IPS DF 19.7 (cell line): ENCODE results near the gene WWC1.
"Not testable (repeated sequence)": the region's sequence is repeated elsewhere in the genome, so short reads cannot be mapped to it uniquely, and the experiment has no call there.

ENCODE experiments used
- DNase-seq: peaks from one replicate; pipeline ENCODE4 v3.0.0-alpha.2; 2013; ENCODE audit warnings: low read depth, low spot score

WWC1 gene

DNA sequence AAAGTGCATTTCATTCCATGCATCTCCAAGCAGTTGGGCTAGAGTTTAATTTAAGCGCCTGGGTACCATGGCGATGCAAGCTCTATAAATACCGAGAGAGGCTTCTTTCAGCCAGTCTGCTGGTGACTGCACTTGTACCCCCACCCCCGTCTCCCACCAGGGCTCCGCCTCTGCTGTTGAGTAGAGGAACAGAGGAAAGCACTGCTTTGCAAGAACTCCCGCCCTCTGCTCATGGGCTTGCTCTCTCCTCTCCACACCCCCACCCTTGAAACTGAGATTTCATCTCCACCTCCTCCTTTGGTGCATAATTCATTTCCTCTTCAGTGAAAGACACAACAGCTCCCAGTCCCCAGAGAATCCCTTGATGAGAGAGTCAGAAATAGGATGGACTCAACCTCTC lies 5.1 kb upstream of the WWC1 start:
- no peak for DNase-seq

GRCh38 chr5:168286863-168287262 lies 4.6 kb upstream of the WWC1 start:
- DNase-seq, result not testable (repeated sequence)

- DNase-seq, result no peak
These were observed 4.1 kb upstream of the WWC1 start for GRCh38 chr5:168287362-168287761.

DNA sequence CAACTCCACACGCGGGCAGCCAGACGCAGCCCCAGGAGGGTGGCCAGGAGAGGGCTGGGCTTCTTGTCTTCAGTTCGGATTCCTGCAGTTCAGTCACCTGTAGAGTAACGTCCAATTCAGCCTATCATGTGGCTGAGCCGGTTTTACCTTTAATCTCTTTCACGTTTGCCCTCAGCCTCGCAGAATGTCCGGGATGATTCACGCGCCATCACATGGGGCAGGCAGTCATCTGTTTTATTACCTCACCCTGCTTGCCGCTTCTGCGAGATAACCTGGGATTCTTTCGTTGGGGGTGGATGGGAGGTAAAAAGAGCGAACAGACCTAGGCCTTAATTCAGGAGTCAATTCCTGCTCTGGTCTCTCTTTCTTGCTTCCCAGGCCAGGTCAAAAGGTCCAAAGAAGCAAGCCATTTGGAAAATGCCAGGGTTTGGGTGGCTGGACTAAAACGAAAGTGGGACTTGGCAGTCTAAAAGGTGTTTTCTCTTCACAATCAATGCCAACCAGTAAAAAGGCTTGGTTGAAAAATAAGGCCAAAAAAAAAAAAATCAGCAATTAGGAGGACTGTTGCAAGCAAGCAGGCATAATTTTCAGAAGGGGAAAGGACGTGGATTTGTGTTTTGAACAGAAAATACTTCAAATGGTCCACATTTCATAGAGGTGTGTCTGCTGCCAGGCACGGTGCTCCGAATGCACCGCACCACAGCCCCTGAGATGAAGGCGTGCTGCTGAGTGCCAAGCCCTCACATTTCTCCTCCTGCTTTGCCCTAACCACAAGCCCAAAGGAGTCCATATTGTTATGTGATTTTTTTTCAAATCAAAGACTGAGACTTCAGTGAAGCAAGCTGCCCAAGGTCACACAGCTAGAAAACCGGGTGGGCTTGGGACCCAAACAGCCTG lies 2.8 kb upstream of the WWC1 start:
- no peak for DNase-seq

DNA sequence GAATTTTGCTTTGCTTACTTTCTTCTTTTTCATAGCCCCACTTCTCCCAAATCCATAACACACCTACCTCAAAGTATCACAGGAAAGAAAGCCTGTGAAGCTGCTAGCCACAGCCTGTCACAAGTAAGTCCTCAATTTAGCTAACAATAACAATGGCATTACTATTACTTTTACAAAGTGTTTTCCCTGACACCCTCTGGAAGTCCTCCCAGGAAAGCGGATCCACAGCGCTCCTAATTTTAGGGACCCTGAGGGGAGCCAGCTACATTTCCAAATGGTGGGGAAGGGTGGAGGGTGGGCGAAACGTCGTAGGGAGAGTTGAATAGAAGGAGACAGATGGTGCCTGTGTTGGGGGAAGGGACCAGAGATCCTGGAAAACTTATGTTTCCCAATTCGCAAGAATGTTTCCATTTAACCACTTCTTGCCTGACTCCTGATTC lies 523 bp upstream of the WWC1 start:
- no peak for DNase-seq

- DNase-seq, result no peak
These were observed 730 bp downstream of the WWC1 start for GRCh38 chr5:168291964-168292785.

DNA sequence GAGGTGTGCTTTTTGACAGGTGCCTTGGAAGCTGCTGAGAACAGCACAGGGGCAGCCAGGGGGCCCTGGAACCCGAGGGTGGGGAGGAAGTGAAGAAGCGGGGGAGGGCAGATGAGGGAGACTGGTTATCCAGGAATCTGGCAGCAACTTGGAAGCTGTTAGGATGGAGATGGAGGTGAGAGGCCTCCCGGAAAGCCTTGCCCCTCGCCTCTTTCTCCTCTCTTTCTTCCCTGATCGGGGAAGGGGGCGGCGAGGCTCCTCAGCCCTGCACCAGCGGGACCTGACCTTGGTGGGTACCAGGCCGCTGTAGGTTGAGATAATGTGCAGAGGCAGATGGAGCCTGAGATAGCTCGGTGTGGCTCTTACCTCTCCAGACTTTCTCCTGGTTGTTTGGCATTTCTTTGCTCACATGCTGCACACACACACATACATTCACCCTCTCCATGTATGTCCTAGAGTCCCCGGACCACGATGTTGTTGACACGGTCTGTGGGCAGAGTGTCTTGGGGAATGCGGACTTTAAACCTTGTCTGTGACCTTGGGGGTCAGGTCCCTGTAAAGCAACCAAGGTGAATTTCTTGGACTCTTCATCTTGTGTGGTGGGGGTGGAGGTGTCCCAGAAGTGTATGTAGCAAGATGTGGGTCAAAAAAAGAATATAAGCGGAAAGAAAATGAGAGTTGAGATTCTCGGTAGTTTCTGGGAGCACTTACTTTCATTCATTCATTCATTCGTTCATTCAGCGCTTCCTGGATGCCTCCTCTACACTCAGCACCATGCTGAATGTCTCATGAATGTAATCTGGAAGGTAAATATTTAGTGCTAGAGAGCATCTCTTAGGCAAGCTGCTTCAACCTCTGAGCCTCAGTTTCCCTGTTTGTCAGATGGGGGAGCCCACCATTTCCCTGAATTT lies 1.6 kb downstream of the WWC1 start:
- no peak for DNase-seq

DNA sequence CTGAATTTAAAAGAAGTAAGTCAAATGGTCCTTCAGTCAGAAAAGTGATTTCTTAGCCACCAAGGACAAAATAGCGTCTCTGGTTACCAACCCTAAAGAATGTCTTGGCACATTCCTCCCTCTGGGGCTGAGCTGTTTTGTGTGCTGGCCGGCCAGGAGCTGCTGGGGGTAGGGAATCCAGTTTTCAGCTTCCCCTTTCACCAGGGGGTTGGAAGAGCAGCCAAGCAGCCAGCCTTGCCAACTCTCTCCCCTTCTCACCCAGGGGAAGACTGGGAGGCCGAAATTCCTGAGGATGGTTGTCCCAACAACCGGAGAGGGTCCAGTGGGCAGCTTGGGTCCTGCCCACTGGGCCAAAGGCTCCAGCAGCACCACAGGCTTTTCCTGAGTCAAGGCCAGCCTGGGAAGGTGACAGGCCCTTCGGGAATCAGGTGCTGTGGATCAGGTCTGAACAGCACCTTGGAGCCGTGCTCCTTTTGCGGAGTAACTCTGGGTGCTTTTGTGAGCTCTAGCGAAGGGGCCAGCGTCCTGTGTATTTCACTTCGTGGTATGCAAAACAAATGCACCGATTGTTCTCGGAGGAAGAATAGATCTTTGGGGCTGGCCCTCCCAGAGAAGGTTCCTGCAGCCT lies 4.2 kb downstream of the WWC1 start:
- DNase-seq, result no peak

GRCh38 chr5:168296682-168297081 lies 5.2 kb downstream of the WWC1 start:
- DNase-seq, result no peak

DNA sequence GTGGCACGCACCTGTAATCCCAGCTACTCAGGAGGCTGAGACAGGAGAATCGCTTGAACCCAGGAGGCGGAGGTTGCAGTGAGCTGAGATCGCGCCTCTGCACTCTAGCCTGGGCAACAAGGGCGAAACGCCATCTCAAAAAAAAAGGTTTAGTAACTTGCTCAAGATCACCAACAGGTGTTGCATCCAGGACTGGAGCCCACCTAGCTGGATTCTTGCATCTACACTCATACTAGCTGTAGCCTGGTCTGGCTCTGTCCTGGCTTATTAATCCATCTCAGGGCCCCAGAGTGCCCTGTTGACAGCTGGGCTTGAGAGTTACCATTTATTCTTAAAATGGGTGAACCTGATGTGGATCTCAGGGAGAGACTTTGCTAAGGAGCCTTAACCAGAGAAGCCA lies 7.5 kb downstream of the WWC1 start:
- no peak for DNase-seq

- no peak for DNase-seq
These were observed 7.9 kb downstream of the WWC1 start for GRCh38 chr5:168299372-168299771.

DNA sequence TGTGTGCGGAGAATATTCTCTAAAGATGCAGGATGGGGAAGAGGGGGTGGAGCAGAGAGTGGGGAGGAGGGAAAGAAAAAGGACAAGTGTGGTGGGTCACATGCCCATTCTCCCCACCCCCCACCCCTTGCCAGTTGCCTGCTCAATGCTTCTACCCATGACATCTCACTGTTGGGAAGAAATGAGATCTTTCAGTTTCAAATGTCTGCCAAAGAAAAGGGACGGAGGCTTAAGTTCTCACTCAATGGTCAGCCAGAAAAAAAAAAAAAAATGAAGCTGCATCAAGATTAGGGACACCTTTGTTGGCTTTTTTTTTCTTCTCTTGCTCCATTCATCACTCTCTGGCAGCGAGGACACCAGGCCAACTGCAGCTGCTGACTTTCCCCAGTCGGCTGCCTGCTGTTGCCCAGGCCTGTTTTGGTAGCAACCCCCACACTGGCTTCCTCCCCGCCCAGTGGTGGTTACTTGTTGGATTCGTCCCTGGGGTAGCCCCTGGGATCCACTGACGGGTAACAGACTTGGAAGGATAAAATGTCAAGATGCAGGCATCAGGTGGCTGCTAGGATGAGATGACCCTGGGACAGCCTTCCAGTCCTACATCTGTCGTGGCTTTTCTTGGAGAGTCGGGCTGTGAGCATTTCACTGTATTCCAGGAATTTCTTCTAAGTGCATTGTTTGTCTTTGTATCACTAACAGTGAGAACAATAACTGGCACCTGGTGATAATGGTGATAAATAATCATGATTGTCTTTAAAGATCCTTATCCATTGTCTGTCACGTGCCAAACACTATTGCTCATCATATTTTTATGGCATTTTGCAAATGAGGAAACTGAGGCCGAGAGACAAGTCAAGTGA lies 9.1 kb downstream of the WWC1 start:
- DNase-seq, result no peak

- DNase-seq, result no peak
These were observed 10.3 kb downstream of the WWC1 start for GRCh38 chr5:168301593-168302390.

GRCh38 chr5:168302785-168303184 lies 11.3 kb downstream of the WWC1 start:
- DNase-seq, result no peak

DNA sequence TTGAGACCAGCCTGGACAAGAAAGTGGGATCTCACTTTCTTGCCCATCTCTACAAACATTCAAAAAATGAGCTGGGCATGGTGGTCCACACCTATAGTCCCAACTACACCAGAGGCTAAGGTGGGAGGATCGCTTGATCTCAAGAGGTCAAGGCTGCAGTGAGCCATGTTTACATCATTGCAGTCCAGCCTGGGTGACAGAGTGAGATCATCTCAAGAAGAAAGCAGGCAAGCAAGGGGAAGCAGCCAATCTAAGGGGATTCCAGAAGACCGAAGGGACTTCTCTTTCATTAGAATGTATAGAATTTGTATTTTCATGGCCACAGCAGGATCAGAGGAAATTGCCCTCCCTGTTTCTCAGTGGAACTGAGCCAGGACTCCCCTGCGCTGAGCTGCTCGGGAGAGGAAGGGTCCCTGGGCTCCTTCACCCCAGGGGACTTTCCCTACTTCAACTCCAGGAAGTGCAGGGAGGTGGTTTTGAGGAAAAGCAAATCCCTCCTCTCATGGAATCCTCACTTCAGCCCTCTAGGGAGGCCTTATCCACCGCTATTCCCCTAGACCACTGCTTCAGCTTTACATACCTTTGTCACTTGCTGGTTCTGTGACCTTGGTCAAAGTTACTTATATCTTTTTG lies 12.1 kb downstream of the WWC1 start:
- no peak for DNase-seq

- DNase-seq, result no peak
These were observed 12.9 kb downstream of the WWC1 start for GRCh38 chr5:168304349-168304748.

DNA sequence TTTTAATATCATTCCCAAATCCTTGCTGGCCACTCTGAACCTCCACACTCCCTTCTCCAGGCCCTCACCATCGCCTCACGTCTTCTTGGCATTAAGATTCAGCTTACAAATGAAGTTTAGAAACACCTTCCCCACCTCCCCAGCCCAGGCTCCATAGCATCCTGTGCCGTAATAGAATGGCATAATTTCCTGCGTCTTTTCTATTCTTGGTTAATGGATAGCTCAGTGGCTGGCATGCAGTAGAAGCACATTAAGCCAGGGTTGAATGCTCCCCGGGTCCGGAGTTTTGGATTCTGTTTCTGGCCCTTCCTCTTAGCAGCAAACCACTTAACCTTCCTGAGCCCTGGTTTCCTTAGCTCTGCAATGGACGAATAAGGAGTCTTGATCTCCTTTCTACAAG lies 13.8 kb downstream of the WWC1 start:
- no peak for DNase-seq

DNA sequence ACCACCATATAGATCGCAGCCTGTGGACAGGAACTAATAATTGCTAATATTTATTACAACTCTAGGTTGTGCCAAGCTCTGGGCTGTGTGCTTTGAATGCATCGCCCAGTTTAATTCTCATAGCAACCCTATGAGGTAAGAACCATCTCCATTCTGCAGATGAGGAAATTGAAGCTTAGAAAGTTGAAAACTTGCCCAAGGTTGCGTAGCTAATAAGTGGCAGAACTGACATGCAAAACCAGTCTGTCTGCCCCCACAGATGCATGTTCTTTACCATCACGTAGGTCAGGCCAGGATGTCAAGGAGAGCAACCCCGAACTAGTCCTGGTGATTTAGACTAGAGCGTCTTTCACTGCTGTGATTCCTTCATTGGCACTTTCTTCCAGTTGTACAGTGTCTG lies 15.6 kb downstream of the WWC1 start:
- no peak for DNase-seq
